ENCODE data around the gene ERICH2.

DNA sequence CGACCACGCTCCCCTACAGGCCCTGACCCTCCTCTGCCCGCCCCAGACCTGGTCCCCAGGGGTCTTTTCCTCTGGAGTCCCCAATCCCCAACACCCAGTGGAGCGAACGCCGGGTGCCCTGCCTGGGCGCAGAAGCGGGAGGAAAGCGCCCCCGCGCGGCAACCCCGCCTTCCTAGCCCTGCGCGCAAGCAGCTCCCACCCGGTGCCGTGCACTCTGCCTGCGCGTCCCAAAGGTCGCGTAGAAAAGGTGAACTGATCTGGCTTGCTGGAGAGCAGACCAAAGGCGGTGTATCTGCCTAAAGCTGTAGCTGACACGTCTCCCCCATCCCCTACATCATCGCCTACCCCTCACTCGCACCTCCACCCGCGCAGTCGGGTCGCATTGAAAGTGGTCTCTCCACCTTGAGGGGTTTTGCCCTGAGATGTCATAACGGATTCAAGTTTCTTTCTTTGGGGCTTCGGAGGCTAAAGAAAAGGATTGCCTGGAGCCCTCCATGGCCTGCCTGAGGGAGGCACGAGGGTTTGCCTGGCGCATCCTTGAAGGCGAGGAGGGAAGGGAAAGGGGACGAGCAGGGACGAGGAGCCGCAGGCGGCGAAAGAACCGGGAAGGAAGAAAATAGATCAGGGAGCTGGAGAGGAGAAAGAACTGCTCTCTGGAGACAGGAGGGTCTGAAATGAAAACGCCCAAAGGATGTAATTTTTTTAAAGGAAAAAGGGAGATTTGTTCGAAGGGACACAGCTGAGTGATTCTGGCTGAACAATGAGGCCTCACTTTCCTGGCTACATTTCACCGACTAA, 52.3 kb downstream of the ERICH2 start:
- TF ChIP-seq EZH2 (IDR thresholded peaks at IDR 0.05; ENCODE audit: borderline replicate concordance, low read length) = peak; percentile 92
- TF ChIP-seq, protein P1, sequence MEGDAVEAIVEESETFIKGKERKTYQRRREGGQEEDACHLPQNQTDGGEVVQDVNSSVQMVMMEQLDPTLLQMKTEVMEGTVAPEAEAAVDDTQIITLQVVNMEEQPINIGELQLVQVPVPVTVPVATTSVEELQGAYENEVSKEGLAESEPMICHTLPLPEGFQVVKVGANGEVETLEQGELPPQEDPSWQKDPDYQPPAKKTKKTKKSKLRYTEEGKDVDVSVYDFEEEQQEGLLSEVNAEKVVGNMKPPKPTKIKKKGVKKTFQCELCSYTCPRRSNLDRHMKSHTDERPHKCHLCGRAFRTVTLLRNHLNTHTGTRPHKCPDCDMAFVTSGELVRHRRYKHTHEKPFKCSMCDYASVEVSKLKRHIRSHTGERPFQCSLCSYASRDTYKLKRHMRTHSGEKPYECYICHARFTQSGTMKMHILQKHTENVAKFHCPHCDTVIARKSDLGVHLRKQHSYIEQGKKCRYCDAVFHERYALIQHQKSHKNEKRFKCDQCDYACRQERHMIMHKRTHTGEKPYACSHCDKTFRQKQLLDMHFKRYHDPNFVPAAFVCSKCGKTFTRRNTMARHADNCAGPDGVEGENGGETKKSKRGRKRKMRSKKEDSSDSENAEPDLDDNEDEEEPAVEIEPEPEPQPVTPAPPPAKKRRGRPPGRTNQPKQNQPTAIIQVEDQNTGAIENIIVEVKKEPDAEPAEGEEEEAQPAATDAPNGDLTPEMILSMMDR (conservative IDR thresholded peaks at IDR 0.05 in 1 of 2, IDR thresholded peaks at IDR 0.05 in 1 of 2; ENCODE audit: extremely low read depth in 1 of 2, insufficient read depth in 1 of 2, low read depth in 1 of 2, low read length in 2 of 2) = peak; percentile 16 to 40
